HG02884 (cell line): ENCODE data around the gene WASHC4.
A peak's percentile ranks its signal among the peaks of the same experiment; 100 is the strongest.

Source experiments
- ATAC-seq: cut with Tn5 transposase; IDR thresholded peaks from one replicate; pipeline ENCODE4 v1.9.1; 2021; ENCODE audit warnings: mild to moderate bottlenecking, moderate library complexity; ENCODE audit not compliant: unreplicated experiment

The WASHC4 gene, protein sequence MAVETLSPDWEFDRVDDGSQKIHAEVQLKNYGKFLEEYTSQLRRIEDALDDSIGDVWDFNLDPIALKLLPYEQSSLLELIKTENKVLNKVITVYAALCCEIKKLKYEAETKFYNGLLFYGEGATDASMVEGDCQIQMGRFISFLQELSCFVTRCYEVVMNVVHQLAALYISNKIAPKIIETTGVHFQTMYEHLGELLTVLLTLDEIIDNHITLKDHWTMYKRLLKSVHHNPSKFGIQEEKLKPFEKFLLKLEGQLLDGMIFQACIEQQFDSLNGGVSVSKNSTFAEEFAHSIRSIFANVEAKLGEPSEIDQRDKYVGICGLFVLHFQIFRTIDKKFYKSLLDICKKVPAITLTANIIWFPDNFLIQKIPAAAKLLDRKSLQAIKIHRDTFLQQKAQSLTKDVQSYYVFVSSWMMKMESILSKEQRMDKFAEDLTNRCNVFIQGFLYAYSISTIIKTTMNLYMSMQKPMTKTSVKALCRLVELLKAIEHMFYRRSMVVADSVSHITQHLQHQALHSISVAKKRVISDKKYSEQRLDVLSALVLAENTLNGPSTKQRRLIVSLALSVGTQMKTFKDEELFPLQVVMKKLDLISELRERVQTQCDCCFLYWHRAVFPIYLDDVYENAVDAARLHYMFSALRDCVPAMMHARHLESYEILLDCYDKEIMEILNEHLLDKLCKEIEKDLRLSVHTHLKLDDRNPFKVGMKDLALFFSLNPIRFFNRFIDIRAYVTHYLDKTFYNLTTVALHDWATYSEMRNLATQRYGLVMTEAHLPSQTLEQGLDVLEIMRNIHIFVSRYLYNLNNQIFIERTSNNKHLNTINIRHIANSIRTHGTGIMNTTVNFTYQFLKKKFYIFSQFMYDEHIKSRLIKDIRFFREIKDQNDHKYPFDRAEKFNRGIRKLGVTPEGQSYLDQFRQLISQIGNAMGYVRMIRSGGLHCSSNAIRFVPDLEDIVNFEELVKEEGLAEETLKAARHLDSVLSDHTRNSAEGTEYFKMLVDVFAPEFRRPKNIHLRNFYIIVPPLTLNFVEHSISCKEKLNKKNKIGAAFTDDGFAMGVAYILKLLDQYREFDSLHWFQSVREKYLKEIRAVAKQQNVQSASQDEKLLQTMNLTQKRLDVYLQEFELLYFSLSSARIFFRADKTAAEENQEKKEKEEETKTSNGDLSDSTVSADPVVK

GRCh38 chr12:105107494-105108371 is at the start of gene WASHC4:
Gene WASHC4, plus strand, starts transcription at chr12:105107731. Its CDS starts 70 bp downstream, at chr12:105107801.
- peak; percentile 85 for ATAC-seq

DNA sequence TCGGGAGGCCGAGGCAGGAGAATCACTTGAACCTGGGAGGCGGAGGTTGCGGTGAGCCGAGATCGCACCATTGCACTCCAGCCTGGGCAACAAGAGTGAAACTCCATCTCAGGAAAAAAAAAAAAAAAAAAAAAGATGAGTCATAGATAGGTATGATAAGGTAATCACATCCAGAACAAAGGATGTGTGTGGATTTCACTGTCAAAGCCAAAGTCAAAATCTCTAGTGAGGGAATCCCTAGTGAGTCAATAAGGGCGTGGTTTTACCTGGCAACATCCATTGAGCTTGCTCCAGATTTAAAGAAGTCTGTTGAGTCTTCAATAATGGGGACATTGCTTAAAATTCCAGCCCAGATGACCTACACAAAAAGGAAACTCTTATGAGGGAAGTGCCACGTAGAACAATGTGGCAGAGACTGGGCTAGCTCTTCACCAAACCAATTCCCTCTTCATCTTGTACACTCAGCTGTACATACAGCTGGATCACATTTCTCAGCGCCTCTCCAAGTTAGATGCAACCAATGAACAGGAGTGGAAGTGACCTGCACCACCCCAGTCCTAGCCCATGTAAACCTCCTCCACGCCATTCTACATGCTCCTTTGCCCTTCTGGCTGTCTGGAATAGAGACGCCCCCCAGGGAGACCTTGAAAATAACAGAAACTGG is 46.7 kb upstream of the WASHC4 start:
- no peak for ATAC-seq

DNA sequence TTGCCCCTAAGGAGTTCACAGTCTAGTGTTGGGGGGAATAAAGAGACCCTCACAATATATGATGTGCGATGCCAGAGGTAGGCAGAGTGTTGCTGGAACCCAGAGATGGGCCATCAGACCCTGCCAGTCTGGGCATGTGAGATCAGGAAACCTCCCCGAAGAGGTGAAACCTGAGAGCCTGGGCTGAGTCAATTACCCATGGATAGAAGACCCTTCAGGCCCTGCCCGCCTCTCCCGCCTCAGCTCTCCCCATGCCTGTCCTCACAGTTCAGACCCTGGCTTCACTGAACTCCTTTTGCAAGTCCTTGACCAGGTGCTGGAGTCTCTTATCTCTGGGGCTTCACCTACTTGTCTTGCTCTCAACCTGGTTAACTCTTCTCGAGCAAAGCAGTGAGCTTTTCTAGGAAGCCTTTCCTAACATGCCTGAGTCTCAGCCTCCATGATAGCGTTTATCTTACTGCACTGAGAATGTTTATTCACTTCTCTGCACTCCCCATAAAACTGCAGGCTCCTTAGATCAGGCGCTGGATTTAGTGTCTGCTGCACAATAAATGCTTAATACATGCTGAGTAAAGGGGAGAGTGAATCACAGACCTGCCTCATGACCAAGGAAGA is 42.9 kb upstream of the WASHC4 start:
- no peak for ATAC-seq

- ATAC-seq = no peak
These were observed 40.0 kb upstream of the WASHC4 start for GRCh38 chr12:105067511-105068031.

GRCh38 chr12:105069936-105070702 is 37.4 kb upstream of the WASHC4 start:
- ATAC-seq = no peak

DNA sequence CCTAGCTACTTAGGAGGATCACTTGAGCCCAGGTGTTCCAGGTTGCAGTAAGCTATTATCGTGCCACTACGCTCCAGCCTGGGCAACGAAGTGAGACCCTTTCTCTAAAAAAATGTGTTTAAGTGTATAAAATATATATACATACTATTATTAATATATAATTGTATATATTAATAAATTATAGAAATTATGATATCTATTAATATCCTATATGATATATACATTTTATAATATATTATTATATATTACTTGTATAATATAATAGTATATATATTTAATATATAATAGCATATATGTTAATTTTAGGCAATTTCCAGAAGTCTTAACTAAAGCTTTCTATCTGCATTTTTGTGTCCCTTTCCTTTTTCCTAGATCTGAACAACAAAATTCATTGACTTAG is 35.5 kb upstream of the WASHC4 start:
- ATAC-seq = no peak

- ATAC-seq = no peak
These were observed 34.5 kb upstream of the WASHC4 start for GRCh38 chr12:105072888-105073488.

DNA sequence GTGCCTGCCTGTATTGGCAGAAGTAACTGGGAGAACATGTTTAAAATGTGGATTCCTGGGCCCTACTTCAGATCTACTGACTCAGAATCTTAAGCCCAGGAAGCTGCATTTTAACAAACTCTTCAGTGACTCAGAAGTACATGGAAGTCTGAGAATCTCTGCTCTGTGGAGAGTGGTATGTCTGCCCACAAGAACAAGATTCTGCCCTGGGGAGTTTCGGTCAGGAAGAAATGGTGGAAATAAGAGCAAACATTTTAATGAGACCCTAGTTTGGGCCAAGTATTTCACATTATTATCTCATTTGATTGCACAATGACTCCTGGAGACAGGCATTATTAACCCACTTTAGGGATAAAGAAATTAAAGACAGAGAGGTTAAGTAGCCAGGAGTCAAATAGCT is 31.4 kb upstream of the WASHC4 start:
- no peak for ATAC-seq

GRCh38 chr12:105076913-105077312 is 30.6 kb upstream of the WASHC4 start:
- ATAC-seq = no peak

GRCh38 chr12:105077435-105077834 is 30.1 kb upstream of the WASHC4 start:
- ATAC-seq = no peak

- no peak for ATAC-seq
These were observed 28.6 kb upstream of the WASHC4 start for GRCh38 chr12:105078712-105079570.

DNA sequence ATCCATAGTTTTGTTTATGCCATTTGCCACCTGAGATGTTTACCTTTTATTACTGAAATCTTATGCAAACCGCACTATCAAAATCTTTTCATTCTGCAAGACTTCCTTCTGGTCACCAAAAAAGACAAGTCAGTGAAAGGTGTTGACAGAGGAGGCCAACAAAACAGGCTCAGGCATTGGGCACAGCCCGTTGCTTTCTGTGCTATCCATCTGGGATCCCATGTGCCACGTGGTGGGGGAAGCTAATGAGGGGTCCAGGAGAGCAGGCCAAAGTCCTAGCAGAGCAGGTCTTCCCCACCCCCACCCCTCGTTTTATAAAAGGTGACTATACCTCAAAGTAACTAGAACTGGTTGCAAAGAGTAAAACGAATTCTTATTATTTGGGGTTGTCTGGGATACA is 24.5 kb upstream of the WASHC4 start:
- ATAC-seq = no peak

GRCh38 chr12:105083551-105084105 is 23.9 kb upstream of the WASHC4 start:
- peak; percentile 25 for ATAC-seq

DNA sequence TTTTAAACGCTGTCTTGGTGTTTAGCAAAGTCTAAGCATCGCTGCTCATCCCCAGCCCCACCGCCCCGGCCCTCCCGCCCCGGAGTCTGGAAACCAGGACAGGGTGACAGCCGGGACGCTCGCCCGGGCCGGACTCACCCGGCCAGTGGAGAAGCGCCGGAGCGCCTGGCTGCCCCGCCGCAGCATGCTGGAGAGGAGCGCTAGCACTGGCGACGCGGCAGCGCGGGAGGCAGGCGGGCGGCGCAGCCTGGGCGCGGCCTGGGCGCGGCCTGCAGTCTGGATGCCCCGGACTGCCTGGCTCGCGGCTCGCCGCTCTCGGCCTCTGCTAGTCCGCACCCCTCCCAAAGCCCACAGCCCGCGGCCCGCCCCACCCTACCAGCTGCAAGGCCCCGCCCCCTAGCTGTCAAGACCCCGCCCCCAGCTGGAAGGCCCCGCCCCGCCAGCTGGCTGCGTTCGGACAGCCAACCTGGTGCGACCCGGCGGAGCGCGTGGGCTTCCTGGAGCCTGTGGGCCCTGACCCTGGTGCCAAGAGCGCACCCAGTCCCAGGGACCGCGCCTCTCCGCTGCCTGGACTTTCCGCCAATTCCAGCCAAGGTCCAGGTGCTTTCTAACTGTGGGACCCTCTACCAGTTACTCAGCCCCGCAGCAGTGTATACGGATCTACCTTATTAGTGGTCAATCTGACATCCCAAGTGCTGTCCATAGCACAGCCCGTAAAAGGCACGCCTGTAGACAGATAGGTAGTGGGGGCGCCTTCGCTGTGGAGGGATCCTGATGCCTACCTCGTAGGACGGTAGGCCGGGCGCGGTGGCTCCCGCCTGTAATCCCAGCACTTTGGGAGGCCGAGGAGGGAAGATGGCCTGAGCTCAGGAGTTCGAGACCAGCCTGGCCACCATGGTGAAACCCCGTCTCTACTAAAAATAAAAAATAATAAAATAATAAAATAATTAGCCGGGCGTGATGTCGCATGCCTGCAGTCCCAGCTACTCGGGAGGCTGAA is 23.0 kb upstream of the WASHC4 start, which contains the start of gene ALDH1L2:
Gene ALDH1L2 (minus strand): TSS at position 208 of the 1,000 bp plus-strand sequence. CDS start 22 bp downstream, at position 186.
- ATAC-seq = peak; percentile 77

- ATAC-seq = no peak
These were observed 22.0 kb upstream of the WASHC4 start for GRCh38 chr12:105085501-105085900.
